NCI-H1694 (cell line): ENCODE results near the gene CGB1.
"Not testable (repeated sequence)": the region's sequence is repeated elsewhere in the genome, so short reads cannot be mapped to it uniquely, and the experiment has no call there.

Source experiments
- DNase-seq: peaks from one replicate; lab custom pipeline; 2025; lab: John Stamatoyannopoulos, UW

The CGB1 gene

GRCh38 chr19:49057636-49058234 lies 21.0 kb upstream of the CGB1 start, which contains the start of gene CGB7:
Gene CGB7 (minus strand): TSS chr19:49057749. CDS start chr19:49055375, 2,374 bp downstream.
- DNase-seq: no peak

GRCh38 chr19:49056902-49057596 lies 20.4 kb upstream of the CGB1 start:
- DNase-seq: not testable (repeated sequence)

GRCh38 chr19:49056101-49056901 lies 19.6 kb upstream of the CGB1 start:
- no peak for DNase-seq

- DNase-seq: not testable (repeated sequence)
These were observed 13.8 kb upstream of the CGB1 start for GRCh38 chr19:49050376-49051033.

GRCh38 chr19:49049834-49050233 lies 13.1 kb upstream of the CGB1 start:
- DNase-seq: not testable (repeated sequence)

GRCh38 chr19:49049011-49049410 lies 12.3 kb upstream of the CGB1 start, which contains the start of gene CGB8:
Gene CGB8 (minus strand): TSS chr19:49049111. CDS start chr19:49048739, 372 bp downstream.
- not testable (repeated sequence) for DNase-seq

GRCh38 chr19:49043548-49043947 lies 6.9 kb upstream of the CGB1 start, which contains the start of gene CGB5:
Gene CGB5 (plus strand): TSS chr19:49043848. CDS start chr19:49044210, 362 bp downstream.
- DNase-seq: not testable (repeated sequence)

- DNase-seq: not testable (repeated sequence)
These were observed 6.0 kb upstream of the CGB1 start for GRCh38 chr19:49042666-49043065.

- DNase-seq: no peak
These were observed 5.5 kb upstream of the CGB1 start for GRCh38 chr19:49042177-49042576.

GRCh38 chr19:49039736-49040135 lies 3.0 kb upstream of the CGB1 start:
- DNase-seq: not testable (repeated sequence)

- DNase-seq: not testable (repeated sequence)
These were observed 2.0 kb upstream of the CGB1 start for GRCh38 chr19:49038557-49039276.

GRCh38 chr19:49038111-49038510 lies 1.4 kb upstream of the CGB1 start:
- not testable (repeated sequence) for DNase-seq

- peak; percentile 95 for DNase-seq
These were observed 4.9 kb downstream of the CGB1 start, which contains the start of gene CGB2 for GRCh38 chr19:49031642-49032301. Gene CGB2 (plus strand): TSS chr19:49031890. CDS start chr19:49032096, 206 bp downstream.

- not testable (repeated sequence) for DNase-seq
These were observed 6.4 kb downstream of the CGB1 start for GRCh38 chr19:49030323-49030722.

- DNase-seq: not testable (repeated sequence)
These were observed 6.9 kb downstream of the CGB1 start for GRCh38 chr19:49029749-49030148.

GRCh38 chr19:49028686-49029085 lies 8.0 kb downstream of the CGB1 start:
- DNase-seq: not testable (repeated sequence)

- not testable (repeated sequence) for DNase-seq
These were observed 11.1 kb downstream of the CGB1 start for GRCh38 chr19:49025599-49025998.

- not testable (repeated sequence) for DNase-seq
These were observed 11.6 kb downstream of the CGB1 start for GRCh38 chr19:49025088-49025487.

GRCh38 chr19:49024233-49024632 lies 12.5 kb downstream of the CGB1 start, which contains the start of gene CGB3:
Gene CGB3 (minus strand): TSS chr19:49024333. CDS start chr19:49023971, 362 bp downstream.
- not testable (repeated sequence) for DNase-seq

- no peak for DNase-seq
These were observed 14.6 kb downstream of the CGB1 start for GRCh38 chr19:49022116-49022515.
